ENCODE data around the gene TYW1.
"Not testable (repeated sequence)": the region's sequence is repeated elsewhere in the genome, so short reads cannot be mapped to it uniquely, and the experiment has no call there.

TYW1 gene, protein sequence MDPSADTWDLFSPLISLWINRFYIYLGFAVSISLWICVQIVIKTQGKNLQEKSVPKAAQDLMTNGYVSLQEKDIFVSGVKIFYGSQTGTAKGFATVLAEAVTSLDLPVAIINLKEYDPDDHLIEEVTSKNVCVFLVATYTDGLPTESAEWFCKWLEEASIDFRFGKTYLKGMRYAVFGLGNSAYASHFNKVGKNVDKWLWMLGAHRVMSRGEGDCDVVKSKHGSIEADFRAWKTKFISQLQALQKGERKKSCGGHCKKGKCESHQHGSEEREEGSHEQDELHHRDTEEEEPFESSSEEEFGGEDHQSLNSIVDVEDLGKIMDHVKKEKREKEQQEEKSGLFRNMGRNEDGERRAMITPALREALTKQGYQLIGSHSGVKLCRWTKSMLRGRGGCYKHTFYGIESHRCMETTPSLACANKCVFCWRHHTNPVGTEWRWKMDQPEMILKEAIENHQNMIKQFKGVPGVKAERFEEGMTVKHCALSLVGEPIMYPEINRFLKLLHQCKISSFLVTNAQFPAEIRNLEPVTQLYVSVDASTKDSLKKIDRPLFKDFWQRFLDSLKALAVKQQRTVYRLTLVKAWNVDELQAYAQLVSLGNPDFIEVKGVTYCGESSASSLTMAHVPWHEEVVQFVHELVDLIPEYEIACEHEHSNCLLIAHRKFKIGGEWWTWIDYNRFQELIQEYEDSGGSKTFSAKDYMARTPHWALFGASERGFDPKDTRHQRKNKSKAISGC

DNA sequence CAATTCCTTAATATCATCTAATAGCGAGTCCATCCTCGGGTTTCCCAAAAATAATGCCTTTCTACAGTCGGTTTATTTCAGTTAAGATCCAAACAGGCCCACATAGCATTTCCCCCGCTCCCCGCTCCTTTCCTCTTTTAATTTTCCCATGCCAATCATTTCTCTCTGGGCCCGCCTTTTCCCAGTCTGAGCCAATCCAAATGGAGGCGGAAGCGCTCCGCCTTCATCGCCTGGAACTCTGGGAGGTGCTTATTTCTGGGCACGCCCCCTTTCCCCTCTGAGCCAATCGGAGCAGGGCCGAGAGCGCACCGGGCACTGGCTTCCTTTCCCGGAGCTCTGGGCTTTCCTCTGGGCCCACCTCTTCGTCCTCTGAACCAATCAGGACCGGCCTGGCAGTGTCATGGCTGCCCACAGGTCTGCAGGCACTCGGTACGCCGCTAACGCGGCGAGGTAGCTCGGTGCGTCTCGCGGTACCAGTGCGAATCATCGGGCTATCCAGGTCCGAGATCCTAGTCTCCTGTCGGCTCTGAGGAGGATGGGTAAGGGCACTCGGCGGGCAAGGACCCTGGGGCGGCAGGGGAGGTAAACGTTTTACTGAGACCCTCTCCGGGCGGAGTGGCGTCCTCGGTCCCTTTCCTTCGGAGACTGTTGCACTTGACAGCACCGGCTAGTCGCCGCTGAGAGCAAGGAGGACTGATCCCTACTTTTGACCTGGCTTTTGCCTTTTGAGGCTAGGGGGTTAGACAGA, at the start of gene TYW1:
Gene TYW1, plus strand, starts transcription at position 390 of the 748 bp plus-strand sequence. Its CDS starts 146 bp downstream, at position 536.
- FAIRE-seq (peak; percentile 97), DNase-seq (ENCODE audit: insufficient read length, low spot score) (peak; percentile 34)

DNA sequence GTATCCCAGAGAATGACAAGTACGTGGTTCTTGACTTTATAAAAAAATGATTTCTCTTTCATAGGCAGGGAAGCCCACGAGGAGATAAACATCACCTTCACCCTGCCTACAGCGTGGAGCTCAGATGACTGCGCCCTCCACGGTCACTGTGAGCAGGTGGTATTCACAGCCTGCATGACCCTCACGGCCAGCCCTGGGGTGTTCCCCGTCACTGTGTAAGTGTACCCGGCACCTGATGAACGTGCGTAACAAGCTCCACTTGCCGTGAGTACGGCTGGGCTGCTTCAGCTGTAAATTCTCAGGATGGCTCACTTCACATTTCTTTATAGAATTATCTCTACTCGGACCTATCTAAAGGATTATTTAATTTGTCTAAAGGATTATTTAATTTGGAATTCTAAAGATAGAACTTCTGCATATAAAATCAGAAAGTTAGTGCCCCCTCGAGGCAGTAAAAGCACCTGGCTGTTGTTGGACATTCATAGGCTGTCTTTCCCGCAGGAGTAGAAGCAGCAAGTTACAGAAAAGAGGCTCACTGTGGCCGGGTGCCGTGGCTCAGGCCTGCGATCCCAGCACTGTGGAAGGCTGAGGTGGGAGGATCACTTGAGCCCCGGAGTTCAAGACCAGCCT, 48.0 kb upstream of the TYW1 start:
- FAIRE-seq: no peak
- no peak for DNase-seq (ENCODE audit: insufficient read length, low spot score)

DNA sequence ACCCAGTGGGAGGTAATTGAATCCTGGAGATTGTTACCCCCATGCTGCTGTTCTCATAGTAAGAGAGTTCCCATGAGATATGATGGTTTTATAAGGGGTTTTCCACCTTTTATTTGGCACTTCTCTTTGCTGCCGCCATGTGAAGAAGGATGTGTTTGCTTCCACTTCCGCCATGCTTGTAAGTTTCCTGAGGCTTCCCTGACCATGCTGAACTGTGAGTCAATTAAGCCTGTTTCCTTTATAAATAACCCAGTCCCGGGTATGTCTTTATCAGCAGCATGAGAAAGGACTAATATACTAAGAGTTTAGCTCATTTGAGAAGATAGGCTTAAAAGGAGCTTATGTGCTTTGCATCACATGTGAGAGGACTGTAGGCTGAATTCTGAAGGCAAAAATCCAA, 46.3 kb upstream of the TYW1 start:
- FAIRE-seq: no peak

DNA sequence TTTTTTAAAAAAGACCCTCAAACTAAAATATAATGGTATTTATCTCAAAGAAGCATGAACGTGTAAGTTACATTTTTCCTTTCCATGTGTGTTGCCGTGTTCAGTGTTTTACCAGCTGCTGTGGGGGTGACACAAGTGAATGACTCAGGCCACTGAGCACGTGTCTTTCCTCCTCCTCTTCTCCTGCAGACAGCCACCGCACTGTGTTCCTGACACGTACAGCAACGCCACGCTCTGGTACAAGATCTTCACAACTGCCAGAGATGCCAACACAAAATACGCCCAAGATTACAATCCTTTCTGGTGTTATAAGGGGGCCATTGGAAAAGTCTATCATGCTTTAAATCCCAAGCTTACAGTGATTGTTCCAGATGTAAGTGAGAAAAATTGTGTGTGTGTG, 45.9 kb upstream of the TYW1 start:
- FAIRE-seq (no peak), DNase-seq (ENCODE audit: insufficient read length, low spot score) (no peak)

More for the DNA sequence above, 46.3 kb upstream of the TYW1 start:
- no peak for DNase-seq (ENCODE audit: insufficient read length, low spot score)

DNA sequence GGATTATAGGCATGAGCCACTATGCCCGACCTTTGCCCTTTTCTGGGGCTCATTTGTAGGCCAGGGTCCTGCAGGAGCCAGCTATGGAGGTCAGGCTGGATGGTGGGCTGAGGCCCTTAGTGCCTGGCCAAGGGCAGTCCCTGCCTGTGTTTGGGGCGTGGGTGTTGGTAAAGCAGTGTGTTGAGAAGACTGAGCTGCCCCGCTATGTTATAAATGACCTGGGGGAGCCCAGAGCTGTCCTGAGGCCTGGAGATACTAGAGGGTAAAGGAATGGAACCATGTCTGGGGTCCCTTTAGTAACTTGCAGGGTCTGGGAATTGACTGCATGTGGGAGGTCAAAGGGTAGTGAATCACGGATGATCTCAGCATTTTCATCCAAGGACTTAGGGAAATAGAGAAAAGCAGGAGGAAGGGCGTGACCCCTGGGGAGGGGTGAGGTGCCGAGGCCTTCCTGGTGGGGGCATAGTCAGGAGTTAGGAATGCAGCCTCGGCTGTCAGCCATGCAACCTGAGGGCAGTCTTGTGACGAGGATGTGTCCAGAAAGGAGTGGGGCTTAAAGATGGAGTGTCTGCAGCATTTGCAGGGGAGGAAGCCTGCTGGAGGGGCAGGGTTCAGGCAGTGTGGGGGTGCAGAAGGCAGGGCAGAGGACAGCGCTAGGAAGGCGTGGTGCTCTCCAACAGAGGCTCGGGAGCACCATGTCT, 44.1 kb upstream of the TYW1 start:
- no peak for FAIRE-seq

DNA sequence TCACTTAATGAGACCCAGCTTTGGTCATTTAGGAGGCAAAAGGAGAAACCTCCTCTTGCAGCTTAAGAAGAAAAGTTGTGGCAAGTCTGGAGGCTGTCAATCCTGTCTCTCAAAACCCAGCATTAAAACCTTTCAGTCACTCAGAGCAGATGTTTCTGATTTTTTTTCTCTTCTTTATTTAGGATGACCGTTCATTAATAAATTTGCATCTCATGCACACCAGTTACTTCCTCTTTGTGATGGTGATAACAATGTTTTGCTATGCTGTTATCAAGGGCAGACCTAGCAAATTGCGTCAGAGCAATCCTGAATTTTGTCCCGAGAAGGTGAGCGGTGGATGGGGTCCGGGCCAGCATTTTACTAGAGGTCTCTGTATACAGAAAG, 43.6 kb upstream of the TYW1 start:
- DNase-seq (ENCODE audit: insufficient read length, low spot score): no peak
- FAIRE-seq: no peak

More for the DNA sequence above, 44.1 kb upstream of the TYW1 start:
- no peak for DNase-seq (ENCODE audit: insufficient read length, low spot score)

DNA sequence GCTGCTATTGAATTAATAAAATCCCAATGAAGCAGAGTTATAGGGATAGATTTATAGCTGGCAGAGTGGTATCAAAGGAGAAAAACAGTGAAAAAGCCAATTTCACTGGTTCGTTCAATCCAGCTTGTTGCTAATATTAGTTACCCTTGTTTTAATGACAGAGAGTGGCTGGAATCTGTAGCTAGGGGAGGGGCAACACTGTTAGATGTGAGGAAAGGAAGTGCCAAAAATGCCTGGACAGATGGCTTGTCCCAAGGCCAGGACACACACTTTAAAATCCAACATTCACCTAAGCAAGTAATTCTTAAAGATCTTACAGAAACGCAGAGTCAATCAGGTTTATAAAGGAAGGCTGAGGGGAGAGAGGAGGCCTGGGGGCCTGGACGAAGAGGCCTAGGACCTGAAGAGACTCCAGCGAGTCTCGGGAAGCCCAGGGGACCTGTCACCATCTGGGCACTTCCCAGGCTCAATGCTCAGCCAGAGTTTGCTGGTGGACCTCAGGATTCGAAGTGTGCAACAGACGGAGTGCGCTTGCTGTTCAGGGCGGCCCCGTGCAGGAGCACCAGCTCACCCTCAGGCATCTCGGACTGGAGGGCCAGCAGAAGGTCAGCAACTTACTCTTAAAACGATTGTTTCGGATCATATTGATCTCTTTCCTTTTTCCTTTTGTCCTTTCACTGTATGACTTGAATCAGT, 38.9 kb upstream of the TYW1 start:
- FAIRE-seq (no peak), DNase-seq (ENCODE audit: insufficient read length, low spot score) (no peak)

DNA sequence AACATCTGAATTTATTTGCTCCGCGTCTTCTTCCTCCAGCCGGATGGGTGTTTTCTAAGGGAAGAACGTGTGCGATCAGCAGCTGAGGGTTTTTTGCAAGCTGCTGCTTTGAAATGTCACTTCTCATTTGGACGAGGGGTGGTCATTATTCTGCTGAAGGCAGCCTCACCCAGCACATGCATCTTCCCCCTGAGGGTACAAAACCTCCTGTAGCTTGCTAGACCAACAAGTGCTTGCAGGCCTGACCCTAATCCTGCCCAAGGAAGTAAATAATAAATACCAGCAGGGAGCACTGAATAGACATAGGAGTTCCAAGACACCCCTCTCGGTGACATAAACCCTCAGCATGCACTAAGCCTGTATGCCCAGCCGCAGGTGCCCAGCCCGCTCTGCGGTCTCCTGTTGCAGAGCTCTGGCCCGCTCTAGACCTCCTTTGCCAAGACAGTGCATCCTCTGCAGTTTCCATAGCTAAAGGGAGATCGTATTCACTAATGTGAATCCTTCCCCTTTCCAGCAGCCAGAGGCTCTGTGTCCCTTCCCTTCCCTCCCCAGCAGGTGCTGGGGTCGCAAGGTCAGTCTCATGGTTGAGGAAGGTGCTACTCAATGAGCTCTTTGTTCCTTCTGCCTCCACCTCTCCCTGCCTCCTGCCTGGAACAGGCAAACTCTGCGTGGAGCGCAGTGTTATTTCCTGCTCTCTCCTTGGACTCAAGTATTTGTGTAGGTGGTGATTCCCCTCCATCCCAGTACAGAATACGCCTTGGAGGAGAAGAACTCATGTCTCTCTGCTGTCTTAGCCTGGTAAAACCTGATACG, 37.9 kb upstream of the TYW1 start:
- DNase-seq (ENCODE audit: insufficient read length, low spot score): no peak
- no peak for FAIRE-seq

DNA sequence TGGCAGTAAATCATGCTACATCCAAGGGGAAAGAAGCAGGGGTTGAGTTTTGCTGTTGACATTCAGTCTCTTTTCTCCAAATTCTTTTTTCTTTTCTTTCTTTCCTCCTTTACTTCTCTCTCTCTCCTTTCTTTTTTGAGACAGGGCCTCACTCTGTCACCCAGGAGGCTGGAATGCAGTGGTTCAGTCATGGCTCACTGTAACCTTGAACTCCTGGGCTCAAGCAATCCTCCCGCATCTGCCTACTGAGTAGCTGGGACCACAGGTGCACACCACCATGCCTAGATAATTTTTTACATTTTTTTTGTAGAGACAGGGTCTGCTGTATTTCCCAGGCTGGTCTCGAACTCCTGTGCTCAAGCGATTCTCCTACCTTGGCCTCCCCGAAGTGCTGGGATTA, 36.4 kb upstream of the TYW1 start:
- FAIRE-seq (no peak), DNase-seq (ENCODE audit: insufficient read length, low spot score) (no peak)

DNA sequence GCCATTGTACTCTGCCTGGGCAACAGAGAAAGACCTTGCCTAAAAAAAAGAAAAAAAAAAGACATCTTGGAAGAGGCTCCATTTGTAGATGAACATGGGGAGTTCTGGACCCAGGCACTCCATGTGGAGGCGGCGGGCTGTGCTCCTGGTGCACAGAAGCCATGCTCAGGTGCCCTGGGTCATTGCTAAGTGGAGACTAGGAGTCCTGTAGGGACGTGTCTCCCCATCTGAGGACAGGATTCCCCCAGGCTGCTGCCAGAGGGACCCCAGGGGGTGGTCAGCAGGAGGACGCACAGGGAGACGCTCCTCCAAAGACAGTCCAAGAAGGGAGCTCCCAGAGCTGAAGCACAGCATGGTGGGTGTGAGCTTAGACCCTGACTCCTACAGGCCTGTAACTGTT, 35.5 kb upstream of the TYW1 start:
- DNase-seq (ENCODE audit: insufficient read length, low spot score) (no peak), FAIRE-seq (no peak)

DNA sequence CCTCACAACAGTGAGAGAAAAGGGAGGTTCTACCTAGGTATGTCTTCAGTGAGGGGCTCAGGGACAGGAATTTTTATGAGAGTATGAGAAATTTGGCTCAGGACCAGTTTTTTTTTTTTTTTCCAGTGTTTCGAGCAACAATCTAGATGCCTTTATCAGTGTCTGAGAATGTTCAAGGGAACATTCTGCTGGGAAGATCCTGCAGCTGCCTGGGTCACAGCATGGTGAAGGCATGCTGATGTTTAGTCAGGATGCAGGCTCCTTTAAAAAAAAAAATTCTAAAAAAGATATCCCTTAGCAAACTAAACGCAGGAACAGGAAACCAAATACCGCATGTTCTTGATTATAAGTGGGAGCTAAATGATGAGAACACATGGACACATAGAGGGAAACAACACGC, 32.2 kb upstream of the TYW1 start:
- FAIRE-seq: no peak

DNA sequence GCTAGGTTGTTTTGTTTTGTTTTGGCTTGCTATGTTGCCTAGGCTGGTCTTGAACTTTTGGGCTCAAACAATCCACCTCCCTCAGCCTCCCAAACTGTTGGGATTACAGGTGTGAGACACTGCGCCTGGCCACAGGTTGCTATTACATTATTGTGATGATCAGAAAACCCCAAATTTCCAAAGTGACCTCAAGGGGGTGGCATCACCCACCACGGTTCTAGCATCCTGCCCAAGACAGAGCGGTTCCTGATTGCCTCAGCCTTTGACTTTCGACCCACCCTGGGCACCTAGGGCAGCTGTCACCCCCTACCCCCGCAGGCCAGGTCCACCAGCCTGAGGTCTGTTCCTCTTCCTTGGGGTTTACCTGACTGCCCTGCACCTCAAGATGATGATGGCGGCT, 29.6 kb upstream of the TYW1 start:
- FAIRE-seq (no peak), DNase-seq (ENCODE audit: insufficient read length, low spot score) (no peak)

More for the DNA sequence above, 32.2 kb upstream of the TYW1 start:
- no peak for DNase-seq (ENCODE audit: insufficient read length, low spot score)

DNA sequence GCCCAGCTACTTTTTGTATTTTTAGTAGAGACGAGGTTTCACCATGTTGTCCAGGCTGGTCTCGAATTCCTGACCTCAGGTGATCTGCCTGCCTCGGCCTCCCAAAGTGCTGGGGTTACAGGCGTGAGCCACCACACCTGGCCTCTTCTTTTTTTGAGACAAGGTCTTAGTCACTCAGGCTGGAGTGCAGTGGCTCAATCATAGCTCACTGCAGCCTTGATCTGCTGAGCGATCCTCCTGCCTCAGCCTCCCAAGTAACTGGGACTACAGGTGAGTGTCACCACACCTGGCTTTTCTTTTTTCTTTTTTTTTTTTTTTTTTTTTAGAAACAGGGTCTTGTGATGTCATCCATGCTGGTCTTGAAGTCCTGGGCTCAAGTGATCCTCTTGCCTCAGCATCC, 27.6 kb upstream of the TYW1 start:
- not testable (repeated sequence) for DNase-seq (ENCODE audit: insufficient read length, low spot score); FAIRE-seq

DNA sequence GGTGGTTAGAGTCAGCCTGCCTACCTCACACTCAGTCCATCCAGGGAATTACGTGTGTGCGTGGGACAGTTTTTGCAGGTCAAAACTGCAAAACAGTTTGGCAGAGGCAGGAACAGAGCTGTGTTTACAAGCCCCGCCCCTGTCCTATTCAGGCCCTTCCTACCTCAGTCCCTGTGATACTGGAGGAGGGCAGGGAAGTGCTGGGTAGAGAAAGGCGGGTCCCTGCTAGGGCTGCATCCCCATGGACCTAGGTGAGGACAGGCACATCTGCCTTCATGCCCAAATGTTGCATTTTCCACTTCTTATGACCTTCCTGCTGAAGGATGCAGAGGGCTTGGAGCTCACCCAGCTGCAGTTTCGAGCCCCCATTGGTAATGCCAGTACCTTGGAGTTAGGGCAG, 26.3 kb upstream of the TYW1 start:
- DNase-seq (ENCODE audit: insufficient read length, low spot score): no peak
- no peak for FAIRE-seq

DNA sequence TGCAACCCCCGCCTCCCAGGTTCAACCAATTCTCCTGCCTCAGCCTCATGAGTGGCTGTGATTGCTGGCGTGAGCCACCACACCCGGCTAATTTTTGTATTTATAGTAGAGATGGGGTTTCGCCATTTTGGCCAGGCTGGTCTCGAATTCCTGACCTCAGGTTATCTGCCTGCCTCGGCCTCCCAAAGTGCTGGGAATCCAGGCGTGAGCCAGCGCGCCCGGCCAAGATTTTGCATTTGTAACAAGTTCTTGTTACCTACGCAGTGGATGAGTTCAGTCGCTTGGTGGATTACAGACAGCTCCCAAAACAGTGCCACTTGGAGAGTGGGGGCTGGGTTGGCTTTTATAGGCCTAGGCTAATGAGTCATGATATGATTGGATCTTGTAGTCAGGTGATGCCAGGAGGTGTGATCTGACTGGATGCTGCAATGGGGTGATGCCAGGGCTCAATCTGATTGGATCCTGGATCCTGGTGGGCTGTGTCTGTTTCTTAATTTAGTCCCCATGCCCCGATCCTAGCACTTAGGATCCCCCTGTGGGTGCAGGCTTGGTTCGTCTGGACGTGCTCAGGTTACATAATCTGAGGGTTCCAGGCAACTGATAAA, 21.5 kb upstream of the TYW1 start:
- DNase-seq (ENCODE audit: insufficient read length, low spot score) (no peak), FAIRE-seq (no peak)

DNA sequence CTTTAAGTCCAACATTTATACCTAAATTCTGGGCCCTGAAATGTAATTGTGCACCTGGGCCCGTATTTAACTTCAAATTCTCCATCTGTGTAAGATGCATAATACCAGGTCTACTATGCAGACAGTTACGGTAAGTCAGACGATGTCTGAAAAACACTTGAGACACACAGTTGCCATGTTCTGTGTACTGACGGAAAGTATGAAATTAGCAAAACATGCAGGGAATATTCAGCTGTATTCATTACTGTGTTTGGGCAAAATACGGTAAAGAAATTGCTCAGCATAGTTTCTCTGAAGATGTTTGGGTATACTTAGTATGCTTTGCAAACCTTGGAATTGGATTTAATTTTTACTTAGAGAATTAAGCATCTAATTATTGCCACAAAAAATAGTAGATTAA, 18.3 kb upstream of the TYW1 start:
- DNase-seq (ENCODE audit: insufficient read length, low spot score); FAIRE-seq: not testable (repeated sequence)

DNA sequence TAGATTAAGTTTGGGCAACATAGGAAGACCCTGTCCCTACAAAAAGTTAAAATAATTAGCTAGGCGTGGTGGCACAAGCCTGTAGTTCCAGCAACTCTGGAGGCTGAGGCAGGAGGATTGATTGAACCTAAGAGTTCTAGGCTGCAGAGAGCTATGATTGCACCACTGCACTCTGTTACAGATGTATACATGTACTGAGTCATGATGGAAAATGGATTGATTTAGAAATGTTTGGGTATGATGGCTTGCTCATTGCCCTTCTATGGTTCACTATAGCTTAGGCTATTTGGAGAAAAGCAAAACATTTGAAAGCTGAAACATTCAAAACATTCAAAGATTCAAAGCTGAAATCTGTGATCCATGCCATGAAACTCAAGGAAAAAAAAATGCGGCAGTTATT, 17.6 kb upstream of the TYW1 start:
- not testable (repeated sequence) for DNase-seq (ENCODE audit: insufficient read length, low spot score); FAIRE-seq

DNA sequence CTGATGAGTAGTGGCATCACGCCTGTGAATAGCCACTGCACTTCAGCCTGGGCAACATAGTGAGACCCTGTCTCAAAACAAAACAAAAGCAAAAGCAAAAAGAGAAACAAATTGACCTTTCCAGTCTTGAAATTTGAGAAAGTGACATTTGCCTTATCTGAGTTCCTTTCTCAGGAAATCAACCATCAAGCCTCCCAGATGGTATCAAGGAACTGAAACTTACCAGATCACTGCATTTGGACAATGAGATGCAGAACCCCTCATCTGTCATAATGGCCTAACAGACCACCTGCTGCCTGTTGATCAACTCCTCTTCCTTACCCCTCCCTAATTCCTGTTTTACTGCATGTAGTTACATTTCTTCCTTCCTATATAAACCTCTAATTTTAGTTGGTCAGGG, 16.3 kb upstream of the TYW1 start:
- not testable (repeated sequence) for DNase-seq (ENCODE audit: insufficient read length, low spot score); FAIRE-seq
